Keratinocyte (primary cell): ENCODE data around the gene DISP1. TPM values are rescaled to one million over a fixed set of nuclear protein-coding genes. Genes with fewer than 3 reads are reported as not detected.

Experiments
- DNase-seq: peaks from one replicate; pipeline ENCODE4 v3.0.0-alpha.2; 2011; ENCODE audit warnings: low read depth, missing footprints, low spot score
- FAIRE-seq: peaks from 2 replicates; lab custom pipeline; 2011; peaks lifted over from hg19 to GRCh38; lab: Jason Lieb, UNC
- H2AFZ ChIP-seq: 2 replicates; pipeline ENCODE4 v1.6.0; 2012; ENCODE audit warnings: low read length, control low read depth, inconsistent platforms; ENCODE audit not compliant: control insufficient read depth
- H3K27ac ChIP-seq: 2 replicates; pipeline ENCODE4 v1.5.1; 2011; ENCODE audit warnings: low read length; ENCODE audit not compliant: control insufficient read depth, insufficient read depth
- H3K27me3 ChIP-seq: 3 replicates; pipeline ENCODE4 v1.6.0; 2011; ENCODE audit warnings: low read length; ENCODE audit not compliant: control insufficient read depth, insufficient read depth; ENCODE audit errors: extremely low read depth
- H3K36me3 ChIP-seq, 2 experiments: 2 replicates in 1 of 2; 3 replicates in 1 of 2; pipeline ENCODE4 v1.5.1; 2011; ENCODE audit warnings: low read length in 2 of 2, mild to moderate bottlenecking in 1 of 2; ENCODE audit not compliant: control insufficient read depth in 2 of 2, insufficient read depth in 2 of 2; ENCODE audit errors: extremely low read depth in 1 of 2
- H3K4me1 ChIP-seq: 3 replicates; pipeline ENCODE4 v1.5.1; 2011; ENCODE audit warnings: low read length; ENCODE audit not compliant: control insufficient read depth, insufficient read depth; ENCODE audit errors: extremely low read depth
- H3K4me2 ChIP-seq: 3 replicates; pipeline ENCODE4 v1.6.0; 2011; ENCODE audit warnings: low read depth, low read length; ENCODE audit not compliant: control insufficient read depth, insufficient read depth; ENCODE audit errors: extremely low read depth
- H3K4me3 ChIP-seq, 3 experiments: fragments of 200-600 bp in 1 of 3; sonication (generic) in 1 of 3; 2 replicates in 2 of 3; 3 replicates in 1 of 3; pipeline ENCODE4 v1.5.1; 2011 to 2016; ENCODE audit warnings: low read length in 3 of 3, mild to moderate bottlenecking in 3 of 3, control low read depth in 2 of 3, inconsistent platforms in 1 of 3, low read depth in 1 of 3, mixed read lengths in 1 of 3, mixed run types in 1 of 3, moderate library complexity in 1 of 3; ENCODE audit not compliant: control insufficient read depth in 2 of 3, insufficient read depth in 2 of 3; ENCODE audit errors: extremely low read depth in 1 of 3
- H3K79me2 ChIP-seq: 2 replicates; pipeline ENCODE4 v1.6.0; 2012; ENCODE audit warnings: low read length; ENCODE audit not compliant: control insufficient read depth, insufficient read depth
- H3K9ac ChIP-seq: 3 replicates; pipeline ENCODE4 v1.6.0; 2011; ENCODE audit warnings: low read length; ENCODE audit not compliant: control insufficient read depth, insufficient read depth; ENCODE audit errors: extremely low read depth
- H3K9me1 ChIP-seq: 3 replicates; pipeline ENCODE4 v1.6.0; 2011; ENCODE audit warnings: low read length; ENCODE audit not compliant: control insufficient read depth, insufficient read depth; ENCODE audit errors: extremely low read depth
- H3K9me3 ChIP-seq: 2 replicates; pipeline ENCODE4 v1.5.1; 2012; ENCODE audit warnings: low read depth, low read length; ENCODE audit not compliant: control insufficient read depth
- H4K20me1 ChIP-seq: 3 replicates; pipeline ENCODE4 v1.6.0; 2011; ENCODE audit warnings: low read length; ENCODE audit not compliant: control insufficient read depth, insufficient read depth; ENCODE audit errors: extremely low read depth
- EZH2 ChIP-seq: IDR thresholded peaks from one replicate; pipeline ENCODE4 v1.6.1; 2012; ENCODE audit warnings: inconsistent platforms, mild to moderate bottlenecking, low read length, moderate library complexity
- dilution Hi-C: fragments of 300-500 bp; cut with MboI; formaldehyde crosslinking; loops from one replicate; pipeline ENCODE4 v1.7.0; 2020; ENCODE audit warnings: low sequenced_read_pairs; ENCODE audit not compliant: extremely low pct_ligation_motif_present
- polyA plus RNA-seq, 5 experiments: library from polyadenylated mRNA; depleted of rRNA in 3 of 5; stranded (reverse) in 3 of 5; stranded (forward) in 1 of 5; unstranded in 1 of 5; fragments of >200 nt; gene quantifications; 1 replicate in 1 of 5; 2 replicates in 3 of 5; 3 replicates in 1 of 5; pipeline versions ENCODE4 v1.2.1 to v1.2.3, GENCODE V29; 2011 to 2012; ENCODE audit warnings: missing spikeins in 2 of 5, low read depth in 1 of 5, low replicate concordance in 1 of 5
- TF ChIP-seq, protein P1 (sequence below), 3 experiments: IDR thresholded peaks in 1 of 3; conservative IDR thresholded peaks in 1 of 3; optimal IDR thresholded peaks in 1 of 3; 2 replicates in 2 of 3; 3 replicates in 1 of 3; pipeline versions ENCODE3 to v1.5.1; 2011; ENCODE audit warnings: low read length in 3 of 3, mild to moderate bottlenecking in 3 of 3, moderate library complexity in 2 of 3, control low read depth in 1 of 3, inconsistent platforms in 1 of 3; ENCODE audit not compliant: insufficient read depth in 2 of 3; ENCODE audit errors: extremely low read depth in 1 of 3

The DISP1 gene
- polyA plus RNA-seq, 1 donor (not counting 4 experiments of a cell fraction or from before 2014, with no cell fraction given) = 1.3 TPM

DNA sequence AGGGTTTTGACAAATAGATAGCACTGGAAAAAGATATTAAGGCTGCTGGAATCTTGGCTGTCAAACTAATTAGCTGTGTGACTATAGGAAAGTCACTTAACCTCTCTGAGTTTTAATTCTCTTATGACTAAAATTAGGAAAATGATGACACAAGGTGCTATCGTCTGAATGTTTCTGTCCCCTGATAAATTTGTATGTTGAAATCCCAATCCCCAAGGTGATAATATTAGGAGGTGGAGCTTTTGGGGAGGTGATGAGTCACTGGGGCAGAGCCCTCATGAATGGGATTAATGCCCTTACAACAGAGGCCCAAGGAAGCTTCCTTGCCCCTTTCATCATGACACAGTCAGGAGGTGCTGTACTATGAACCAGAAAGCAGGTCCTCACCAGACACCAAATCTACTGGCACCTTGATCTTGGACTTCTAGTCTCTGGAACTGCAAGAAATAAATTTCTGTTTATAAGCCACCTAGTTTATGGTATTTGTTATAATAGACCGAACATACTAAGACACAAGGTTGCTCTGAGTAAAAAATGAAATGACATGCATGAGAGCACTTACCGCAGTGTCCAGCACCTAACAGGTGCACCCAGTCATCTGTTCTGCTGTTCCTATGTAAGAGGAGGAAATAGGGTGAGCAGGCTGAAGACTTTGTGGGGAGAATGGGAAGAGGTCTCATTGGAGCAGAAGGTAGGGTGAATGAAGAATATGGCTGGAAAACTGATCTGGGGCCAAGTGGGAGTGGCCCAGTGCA lies 26.3 kb upstream of the DISP1 start:
- peaks cover 6% of the 10 kb centered on the region for H3K4me1 ChIP-seq
- no peaks in the 10 kb centered on the region for H3K79me2 ChIP-seq
- FAIRE-seq (no peak), DNase-seq (no peak)
- TF ChIP-seq EZH2 = no peak
- TF ChIP-seq, protein P1, sequence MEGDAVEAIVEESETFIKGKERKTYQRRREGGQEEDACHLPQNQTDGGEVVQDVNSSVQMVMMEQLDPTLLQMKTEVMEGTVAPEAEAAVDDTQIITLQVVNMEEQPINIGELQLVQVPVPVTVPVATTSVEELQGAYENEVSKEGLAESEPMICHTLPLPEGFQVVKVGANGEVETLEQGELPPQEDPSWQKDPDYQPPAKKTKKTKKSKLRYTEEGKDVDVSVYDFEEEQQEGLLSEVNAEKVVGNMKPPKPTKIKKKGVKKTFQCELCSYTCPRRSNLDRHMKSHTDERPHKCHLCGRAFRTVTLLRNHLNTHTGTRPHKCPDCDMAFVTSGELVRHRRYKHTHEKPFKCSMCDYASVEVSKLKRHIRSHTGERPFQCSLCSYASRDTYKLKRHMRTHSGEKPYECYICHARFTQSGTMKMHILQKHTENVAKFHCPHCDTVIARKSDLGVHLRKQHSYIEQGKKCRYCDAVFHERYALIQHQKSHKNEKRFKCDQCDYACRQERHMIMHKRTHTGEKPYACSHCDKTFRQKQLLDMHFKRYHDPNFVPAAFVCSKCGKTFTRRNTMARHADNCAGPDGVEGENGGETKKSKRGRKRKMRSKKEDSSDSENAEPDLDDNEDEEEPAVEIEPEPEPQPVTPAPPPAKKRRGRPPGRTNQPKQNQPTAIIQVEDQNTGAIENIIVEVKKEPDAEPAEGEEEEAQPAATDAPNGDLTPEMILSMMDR (optimal IDR thresholded peaks at IDR 0.05 in 1 of 3, IDR thresholded peaks at IDR 0.05 in 1 of 3, conservative IDR thresholded peaks at IDR 0.05 in 1 of 3; ENCODE audit: extremely low read depth in 1 of 3, insufficient read depth in 2 of 3, low read length in 3 of 3) = no peak
- H3K36me3 ChIP-seq = no peaks in the 10 kb centered on the region
- no peak overlapping the region for H3K4me3 ChIP-seq
- dilution Hi-C loops = loop anchor here (25.0 kb wide), 1 partner anchor 299 kb away; no protein-coding TSS in a partner anchor
- H3K9me3 ChIP-seq = no peaks in the 10 kb centered on the region
- H4K20me1 ChIP-seq = no peaks in the 10 kb centered on the region
- H2AFZ ChIP-seq = no peak overlapping the region
- H3K9me1 ChIP-seq = no peaks in the 10 kb centered on the region
- no peak overlapping the region for H3K4me2 ChIP-seq
- H3K27ac ChIP-seq = no peak overlapping the region
- H3K9ac ChIP-seq = no peak overlapping the region
- H3K27me3 ChIP-seq = peaks cover 5% of the 10 kb centered on the region

DNA sequence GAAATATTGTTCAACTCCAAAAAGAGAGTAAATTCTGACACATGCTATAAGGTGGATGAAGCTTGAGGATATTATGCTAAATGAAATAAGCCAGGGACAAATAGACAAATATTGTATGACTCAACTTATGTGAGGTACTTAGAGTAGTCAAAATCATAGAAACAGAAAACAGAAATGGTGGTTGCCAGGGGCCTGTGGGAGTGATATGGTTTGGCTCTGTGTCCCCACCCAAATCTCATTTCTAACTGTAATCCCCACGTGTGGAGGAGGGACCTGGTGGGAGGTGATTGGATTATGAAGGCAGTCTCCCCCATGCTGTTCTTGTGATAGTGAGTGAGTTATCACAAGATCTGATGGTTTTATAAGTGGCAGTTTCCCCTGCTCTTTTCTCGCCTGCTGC lies 24.7 kb upstream of the DISP1 start:
- Histone ChIP-seq H3K4me3 (no peak overlapping the region), H2AFZ (no peak overlapping the region), H3K9me3 (no peaks in the 10 kb centered on the region), H3K27me3 (no peaks in the 10 kb centered on the region), H4K20me1 (no peaks in the 10 kb centered on the region), H3K27ac (no peak overlapping the region), H3K79me2 (no peaks in the 10 kb centered on the region), H3K9ac (no peak overlapping the region), H3K9me1 (no peaks in the 10 kb centered on the region), H3K36me3 (no peaks in the 10 kb centered on the region), H3K4me2 (no peak overlapping the region), H3K4me1 (peaks cover 6% of the 10 kb centered on the region)
- DNase-seq = no peak
- TF ChIP-seq, protein P1 (optimal IDR thresholded peaks at IDR 0.05 in 1 of 3, IDR thresholded peaks at IDR 0.05 in 1 of 3, conservative IDR thresholded peaks at IDR 0.05 in 1 of 3; ENCODE audit: extremely low read depth in 1 of 3, insufficient read depth in 2 of 3, low read length in 3 of 3) = no peak
- no peak for TF ChIP-seq EZH2
- no peak for FAIRE-seq
- dilution Hi-C loops = loop anchor here (25.0 kb wide), 1 partner anchor 297 kb away; no protein-coding TSS in a partner anchor
